Neural cell (in vitro differentiated cells): ENCODE results near the gene ARIH1. TPM values are rescaled to one million over a fixed set of nuclear protein-coding genes. Genes with fewer than 3 reads are reported as not detected.

Experiments
- H2AFZ ChIP-seq: fragments of 200-600, 300-800 bp; sonication (generic), shearing (Covaris generic); 2 replicates; pipeline ENCODE4 v1.6.0; 2014; ENCODE audit warnings: low read depth, mild to moderate bottlenecking, antibody characterized with exemption, low read length, moderate library complexity
- H3F3A ChIP-seq: fragments of 200-600 bp; shearing (Covaris generic); 2 replicates; pipeline ENCODE4 v1.6.1; 2016; ENCODE audit warnings: mild to moderate bottlenecking, moderate library complexity, mixed read lengths, antibody characterized with exemption, low read length; ENCODE audit not compliant: insufficient read depth, poor library complexity, severe bottlenecking
- H3K27ac ChIP-seq: fragments of 200-600, 300-800 bp; sonication (generic), shearing (Covaris generic); 2 replicates; pipeline ENCODE4 v1.5.1; 2014; ENCODE audit warnings: mild to moderate bottlenecking, low read length, moderate library complexity
- H3K27me3 ChIP-seq: fragments of 300-800, 200-600 bp; sonication (generic), shearing (Covaris generic); 2 replicates; pipeline ENCODE4 v1.6.0; 2014; ENCODE audit warnings: mild to moderate bottlenecking, low read depth, low read length, moderate library complexity; ENCODE audit not compliant: insufficient read depth
- H3K36me3 ChIP-seq: fragments of 300-800, 200-600 bp; sonication (generic), shearing (Covaris generic); 2 replicates; pipeline ENCODE4 v1.5.1; 2014; ENCODE audit warnings: mild to moderate bottlenecking, antibody characterized with exemption, low read length, moderate library complexity; ENCODE audit not compliant: insufficient read depth
- H3K4me2 ChIP-seq: fragments of 300-800, 200-600 bp; sonication (generic), shearing (Covaris generic); 2 replicates; pipeline ENCODE4 v1.6.0; 2014; ENCODE audit warnings: mild to moderate bottlenecking, low read length
- H3K4me3 ChIP-seq: fragments of 300-800, 200-600 bp; sonication (generic), shearing (Covaris generic); 2 replicates; pipeline ENCODE4 v1.5.1; 2014; ENCODE audit warnings: mild to moderate bottlenecking, low read length, moderate library complexity
- H3K79me2 ChIP-seq: fragments of 200-600 bp; shearing (Covaris generic); replicated peaks from 2 replicates; pipeline ENCODE4 v1.6.0; 2014; ENCODE audit warnings: mild to moderate bottlenecking, low read length, moderate library complexity; ENCODE audit not compliant: insufficient read depth
- H3K9ac ChIP-seq: fragments of 300-800, 200-600 bp; sonication (generic), shearing (Covaris generic); 2 replicates; pipeline ENCODE4 v1.6.1; 2016; ENCODE audit warnings: mild to moderate bottlenecking, low read length, mixed read lengths
- H3K9me2 ChIP-seq: fragments of 200-600 bp; shearing (Covaris generic); 2 replicates; pipeline ENCODE4 v1.6.1; 2016; ENCODE audit warnings: mild to moderate bottlenecking, low read length, mixed read lengths; ENCODE audit not compliant: insufficient read depth
- H3K9me3 ChIP-seq: fragments of 200-600, 300-800 bp; sonication (generic), shearing (Covaris generic); 2 replicates; pipeline ENCODE4 v1.6.1; 2016; ENCODE audit warnings: mild to moderate bottlenecking, mixed run types, low read length, moderate library complexity, mixed read lengths
- H4K20me1 ChIP-seq: fragments of 200-600 bp; shearing (Covaris generic); 2 replicates; pipeline ENCODE4 v1.6.1; 2016; ENCODE audit warnings: mild to moderate bottlenecking, mixed run types; ENCODE audit not compliant: insufficient read depth
- EP300 ChIP-seq: fragments of 450-650 bp; conservative IDR thresholded peaks from 2 replicates; pipeline ENCODE4 v1.6.1; 2014; ENCODE audit warnings: antibody characterized with exemption, mild to moderate bottlenecking, moderate library complexity; ENCODE audit not compliant: poor library complexity, severe bottlenecking
- EZH2 ChIP-seq: fragments of 200-600, 300-800 bp; shearing (Covaris generic), sonication (generic); IDR thresholded peaks from 2 replicates; pipeline ENCODE4 v1.6.1; 2014; ENCODE audit warnings: antibody characterized with exemption, low read length, borderline replicate concordance, mild to moderate bottlenecking; ENCODE audit not compliant: insufficient read depth, poor library complexity, severe bottlenecking
- MXI1 ChIP-seq: fragments of 450-650 bp; conservative IDR thresholded peaks from 2 replicates; pipeline ENCODE4 v1.6.1; 2014; ENCODE audit warnings: antibody characterized with exemption, mild to moderate bottlenecking; ENCODE audit not compliant: poor library complexity, severe bottlenecking
- POLR2AphosphoS5 ChIP-seq: IDR thresholded peaks from 2 replicates; pipeline ENCODE4 v1.6.1; 2012
- RAD21 ChIP-seq: fragments of 450-650 bp; conservative IDR thresholded peaks from 2 replicates; pipeline ENCODE4 v1.6.1; 2014; ENCODE audit warnings: antibody characterized with exemption, mild to moderate bottlenecking, moderate library complexity
- SMC3 ChIP-seq: fragments of 450-650 bp; conservative IDR thresholded peaks from 2 replicates; pipeline ENCODE4 v1.6.1; 2014; ENCODE audit warnings: antibody characterized with exemption, mild to moderate bottlenecking, moderate library complexity; ENCODE audit not compliant: poor library complexity
- TAF1 ChIP-seq: IDR thresholded peaks from 2 replicates; pipeline ENCODE4 v1.6.1; 2012; ENCODE audit warnings: low read depth
- polyA plus RNA-seq: library from polyadenylated mRNA; depleted of rRNA; stranded (reverse); fragments of >200 nt; gene quantifications from 2 replicates; pipeline ENCODE4 v1.2.3, GENCODE V29; 2014
- TF ChIP-seq, protein P1 (sequence below): fragments of 450-650 bp; IDR thresholded peaks from 2 replicates; pipeline ENCODE4 v1.5.1; 2014; ENCODE audit warnings: antibody characterized with exemption, mild to moderate bottlenecking, moderate library complexity; ENCODE audit not compliant: poor library complexity, severe bottlenecking
- TF ChIP-seq, protein P2 (sequence below): IDR thresholded peaks from 2 replicates; pipeline ENCODE4 v1.6.1; 2012; ENCODE audit warnings: borderline replicate concordance

ARIH1 gene
- polyA plus RNA-seq, 1 donor from 2014 or later: 72.1 TPM

DNA sequence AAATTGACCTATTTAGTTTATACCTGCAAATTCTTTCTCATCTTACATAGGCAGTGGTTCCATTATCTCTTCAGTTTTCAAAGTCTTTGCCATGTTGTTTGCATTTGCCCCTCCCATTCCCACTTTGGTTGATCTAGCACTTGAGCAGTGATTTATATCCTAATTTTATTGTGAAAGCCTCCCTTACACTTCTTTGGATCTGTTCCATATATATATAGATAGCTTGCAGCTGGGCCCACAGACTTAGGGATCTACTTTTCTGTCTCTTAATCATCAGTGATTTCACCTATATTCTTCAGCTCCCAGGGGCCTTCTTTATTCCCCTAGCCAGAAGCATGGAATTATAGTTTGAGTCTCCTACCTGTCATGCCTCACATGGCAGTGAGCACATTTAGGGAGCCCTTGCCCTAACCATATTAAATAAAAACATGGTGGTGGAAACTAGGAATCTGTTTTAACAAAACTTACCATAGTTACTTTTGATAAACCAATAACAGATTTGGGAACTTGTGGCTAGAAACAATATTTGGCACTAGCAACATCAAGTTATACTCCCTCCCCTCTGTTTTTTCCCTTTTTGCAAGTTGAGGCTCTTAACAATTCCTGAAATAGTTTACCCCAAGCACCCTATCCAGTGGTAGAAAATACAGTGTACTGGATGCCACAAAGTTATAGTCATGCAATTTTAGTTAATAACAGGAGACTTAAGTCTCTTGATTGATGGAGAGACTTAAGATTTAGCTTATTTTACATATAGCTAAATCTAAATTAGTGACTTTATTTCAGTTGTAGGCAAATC is 41.7 kb downstream of the ARIH1 start:
- TF ChIP-seq POLR2AphosphoS5 (no peak), SMC3 (no peak), RAD21 (no peak), MXI1 (no peak)
- TF ChIP-seq, protein P1, sequence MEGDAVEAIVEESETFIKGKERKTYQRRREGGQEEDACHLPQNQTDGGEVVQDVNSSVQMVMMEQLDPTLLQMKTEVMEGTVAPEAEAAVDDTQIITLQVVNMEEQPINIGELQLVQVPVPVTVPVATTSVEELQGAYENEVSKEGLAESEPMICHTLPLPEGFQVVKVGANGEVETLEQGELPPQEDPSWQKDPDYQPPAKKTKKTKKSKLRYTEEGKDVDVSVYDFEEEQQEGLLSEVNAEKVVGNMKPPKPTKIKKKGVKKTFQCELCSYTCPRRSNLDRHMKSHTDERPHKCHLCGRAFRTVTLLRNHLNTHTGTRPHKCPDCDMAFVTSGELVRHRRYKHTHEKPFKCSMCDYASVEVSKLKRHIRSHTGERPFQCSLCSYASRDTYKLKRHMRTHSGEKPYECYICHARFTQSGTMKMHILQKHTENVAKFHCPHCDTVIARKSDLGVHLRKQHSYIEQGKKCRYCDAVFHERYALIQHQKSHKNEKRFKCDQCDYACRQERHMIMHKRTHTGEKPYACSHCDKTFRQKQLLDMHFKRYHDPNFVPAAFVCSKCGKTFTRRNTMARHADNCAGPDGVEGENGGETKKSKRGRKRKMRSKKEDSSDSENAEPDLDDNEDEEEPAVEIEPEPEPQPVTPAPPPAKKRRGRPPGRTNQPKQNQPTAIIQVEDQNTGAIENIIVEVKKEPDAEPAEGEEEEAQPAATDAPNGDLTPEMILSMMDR: no peak
- TF ChIP-seq, protein P2, sequence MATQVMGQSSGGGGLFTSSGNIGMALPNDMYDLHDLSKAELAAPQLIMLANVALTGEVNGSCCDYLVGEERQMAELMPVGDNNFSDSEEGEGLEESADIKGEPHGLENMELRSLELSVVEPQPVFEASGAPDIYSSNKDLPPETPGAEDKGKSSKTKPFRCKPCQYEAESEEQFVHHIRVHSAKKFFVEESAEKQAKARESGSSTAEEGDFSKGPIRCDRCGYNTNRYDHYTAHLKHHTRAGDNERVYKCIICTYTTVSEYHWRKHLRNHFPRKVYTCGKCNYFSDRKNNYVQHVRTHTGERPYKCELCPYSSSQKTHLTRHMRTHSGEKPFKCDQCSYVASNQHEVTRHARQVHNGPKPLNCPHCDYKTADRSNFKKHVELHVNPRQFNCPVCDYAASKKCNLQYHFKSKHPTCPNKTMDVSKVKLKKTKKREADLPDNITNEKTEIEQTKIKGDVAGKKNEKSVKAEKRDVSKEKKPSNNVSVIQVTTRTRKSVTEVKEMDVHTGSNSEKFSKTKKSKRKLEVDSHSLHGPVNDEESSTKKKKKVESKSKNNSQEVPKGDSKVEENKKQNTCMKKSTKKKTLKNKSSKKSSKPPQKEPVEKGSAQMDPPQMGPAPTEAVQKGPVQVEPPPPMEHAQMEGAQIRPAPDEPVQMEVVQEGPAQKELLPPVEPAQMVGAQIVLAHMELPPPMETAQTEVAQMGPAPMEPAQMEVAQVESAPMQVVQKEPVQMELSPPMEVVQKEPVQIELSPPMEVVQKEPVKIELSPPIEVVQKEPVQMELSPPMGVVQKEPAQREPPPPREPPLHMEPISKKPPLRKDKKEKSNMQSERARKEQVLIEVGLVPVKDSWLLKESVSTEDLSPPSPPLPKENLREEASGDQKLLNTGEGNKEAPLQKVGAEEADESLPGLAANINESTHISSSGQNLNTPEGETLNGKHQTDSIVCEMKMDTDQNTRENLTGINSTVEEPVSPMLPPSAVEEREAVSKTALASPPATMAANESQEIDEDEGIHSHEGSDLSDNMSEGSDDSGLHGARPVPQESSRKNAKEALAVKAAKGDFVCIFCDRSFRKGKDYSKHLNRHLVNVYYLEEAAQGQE: no peak
- Histone ChIP-seq H3K9me2 (no peaks in the 10 kb centered on the region), H2AFZ (no peak overlapping the region), H3K9me3 (no peaks in the 10 kb centered on the region), H3K79me2 (peaks cover 93% of the 10 kb centered on the region), H3K4me2 (no peak overlapping the region), H3K36me3 (no peaks in the 10 kb centered on the region), H3K27ac (no peak overlapping the region), H3K4me3 (no peak overlapping the region), H4K20me1 (peaks cover 8% of the 10 kb centered on the region), H3F3A (no peaks in the 10 kb centered on the region), H3K27me3 (no peaks in the 10 kb centered on the region), H3K9ac (no peak overlapping the region)

DNA sequence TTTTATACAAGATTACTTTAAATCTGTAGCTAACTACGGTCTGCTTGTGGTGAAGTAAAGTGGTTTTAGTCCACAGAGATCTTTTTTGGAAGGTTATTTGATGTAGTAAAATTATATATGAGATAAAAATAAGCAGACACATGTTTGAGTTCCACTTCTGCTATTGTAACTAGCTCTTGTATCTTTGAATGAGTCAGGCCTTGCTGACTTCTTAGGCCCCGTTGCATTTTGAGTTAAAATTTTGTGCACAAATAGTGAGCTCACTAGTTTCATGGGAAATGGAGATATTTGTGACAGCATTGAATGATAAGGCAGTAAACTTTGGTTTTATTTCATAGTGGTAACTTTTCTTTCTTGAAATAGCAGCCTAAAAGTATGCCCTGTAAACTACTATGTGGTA is 42.6 kb downstream of the ARIH1 start:
- H3K4me2 ChIP-seq: no peak overlapping the region

More for the DNA sequence above, 42.6 kb downstream of the ARIH1 start:
- no peaks in the 10 kb centered on the region for H3K9me2 ChIP-seq
- no peak overlapping the region for H3K9ac ChIP-seq
- peaks cover 8% of the 10 kb centered on the region for H4K20me1 ChIP-seq
- H3K27ac ChIP-seq: no peak overlapping the region
- no peak overlapping the region for H2AFZ ChIP-seq
- no peaks in the 10 kb centered on the region for H3K9me3 ChIP-seq
- H3K27me3 ChIP-seq: no peaks in the 10 kb centered on the region
- no peak overlapping the region for H3K4me3 ChIP-seq
- H3F3A ChIP-seq: no peaks in the 10 kb centered on the region
- TF ChIP-seq, protein P2: no peak
- TF ChIP-seq EP300 (no peak), MXI1 (no peak), TAF1 (no peak), EZH2 (no peak), SMC3 (no peak), POLR2AphosphoS5 (no peak), RAD21 (no peak)
- TF ChIP-seq, protein P1: no peak
- peaks cover 85% of the 10 kb centered on the region for H3K79me2 ChIP-seq
- H3K36me3 ChIP-seq: no peaks in the 10 kb centered on the region
